Measurements from ENCODE around the gene LSM7.

The LSM7 gene

DNA sequence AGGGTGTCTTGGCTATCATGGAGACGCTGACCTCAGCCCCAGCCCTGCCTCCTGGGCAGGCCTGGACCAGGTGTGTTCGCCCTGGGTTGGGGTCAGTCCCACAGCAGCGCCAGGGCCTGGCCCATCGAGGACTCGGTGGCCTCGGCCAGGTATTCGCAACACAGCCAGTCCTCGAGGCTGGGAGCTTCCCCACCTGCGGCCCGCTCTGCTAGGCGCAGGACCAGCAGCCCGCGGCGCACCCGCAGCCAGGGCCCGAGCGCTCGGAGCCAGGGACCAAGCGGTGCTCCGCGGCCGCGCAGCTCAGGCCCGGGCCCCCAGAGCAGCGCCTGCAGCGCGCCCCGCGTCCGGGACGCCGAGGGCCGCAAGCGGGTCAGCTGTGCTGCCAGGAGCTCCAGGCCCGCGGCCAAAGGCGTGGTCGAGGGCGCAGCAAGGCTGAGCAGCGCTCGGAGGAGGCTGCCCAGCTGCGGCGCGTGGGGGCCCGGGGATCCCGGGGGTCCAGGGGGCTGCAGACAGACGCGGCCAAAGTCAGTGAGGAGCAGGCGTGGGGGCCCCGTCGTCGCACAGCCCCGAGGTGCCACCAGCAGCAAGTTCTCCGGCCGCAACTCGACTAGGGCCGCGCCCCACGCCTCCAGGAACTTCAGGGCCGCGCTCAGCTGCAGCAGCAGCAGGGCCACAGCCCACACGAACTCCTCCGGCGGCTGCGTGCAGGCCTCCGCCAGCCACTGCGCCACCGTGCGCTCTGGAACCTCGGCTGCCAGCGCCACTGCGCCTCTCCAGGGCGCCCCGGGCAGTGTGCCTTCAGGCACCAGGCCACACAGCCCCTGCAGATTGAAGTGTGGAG lies 52.6 kb downstream of the LSM7 start:
- DNase-seq = no peak

DNA sequence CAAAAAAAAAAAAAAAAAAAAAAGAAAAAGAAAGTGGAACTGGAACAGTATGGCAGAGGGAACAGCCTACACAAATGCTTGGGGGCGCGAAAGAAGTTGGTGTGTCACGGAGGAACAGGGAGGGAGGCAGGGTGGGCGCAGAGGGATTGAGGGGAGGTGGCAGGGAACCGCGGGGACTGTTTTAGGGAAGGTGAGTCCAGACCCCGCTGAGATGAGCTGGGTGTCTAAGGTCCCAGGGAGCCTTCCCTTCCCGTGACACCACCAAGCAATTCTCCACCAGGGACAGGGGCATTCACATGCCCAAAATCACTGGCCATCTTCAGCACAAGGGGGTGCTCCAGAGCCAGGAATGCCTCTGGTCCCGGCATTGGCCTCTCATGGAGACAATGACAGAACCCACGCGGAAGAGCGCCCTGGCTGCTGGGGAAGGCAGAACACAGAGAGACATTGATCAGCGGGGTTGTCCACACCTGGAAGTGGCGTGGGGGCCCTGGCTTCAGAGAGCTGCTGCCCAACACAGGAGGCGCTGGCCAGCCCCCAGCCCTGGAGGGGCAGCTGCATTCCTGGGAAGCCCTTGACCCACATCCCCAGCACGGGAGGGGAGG lies 53.4 kb downstream of the LSM7 start:
- DNase-seq = no peak

DNA sequence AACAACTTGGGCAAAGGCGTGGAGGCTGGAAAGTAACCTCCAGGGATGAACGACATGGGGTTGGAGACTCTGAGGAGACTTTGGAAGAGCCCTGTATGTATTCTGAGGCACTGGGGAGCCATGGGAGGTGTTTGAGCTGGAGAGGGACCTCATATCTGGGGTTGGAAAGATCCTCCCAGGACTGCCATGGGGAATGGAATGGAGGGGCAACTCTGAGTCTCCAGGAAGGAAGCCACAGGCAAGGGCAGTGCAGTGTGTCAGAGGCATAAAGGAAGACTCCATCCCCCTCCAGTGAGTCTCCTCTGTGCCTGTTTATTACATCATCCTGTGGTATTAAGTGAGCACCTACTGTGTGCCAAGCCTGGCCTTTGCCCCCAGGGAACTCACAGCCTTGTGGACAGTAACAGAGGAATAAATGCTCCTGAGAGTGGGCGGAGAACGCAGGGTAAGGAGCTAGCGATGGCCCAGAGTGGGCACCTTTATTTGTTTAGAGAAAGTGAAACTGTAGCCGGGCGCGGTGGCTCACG lies 54.1 kb downstream of the LSM7 start:
- DNase-seq = no peak

- peak; percentile 75 for DNase-seq
Measured at GRCh38 chr19:2273356-2274184, 54.8 kb downstream of the LSM7 start.
